Measurements from ENCODE around the gene SLF2.

Gene SLF2

DNA sequence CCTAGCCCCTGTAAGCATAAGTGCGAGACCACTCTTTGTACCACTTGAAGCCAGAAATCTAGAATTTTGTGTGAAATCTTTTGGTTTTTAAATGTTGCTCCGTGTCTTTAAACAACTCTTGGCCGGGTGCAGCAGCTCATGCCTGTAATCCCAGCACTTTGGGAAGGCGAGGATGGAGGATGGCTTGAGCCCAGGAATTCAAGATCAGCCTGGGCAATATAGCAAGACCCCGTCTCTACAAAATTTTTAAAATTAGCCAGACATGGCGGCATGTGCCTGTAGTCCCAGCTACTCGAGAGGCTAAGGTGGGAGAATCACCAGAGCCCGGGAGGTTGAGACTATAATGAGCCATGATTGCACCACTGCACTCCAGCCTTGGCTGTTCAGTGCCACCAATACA lies 4.4 kb upstream of the SLF2 start:
- TF ChIP-seq CTCF (IDR thresholded peaks at IDR 0.05; ENCODE audit: low read depth, low read length): no peak
- H3K4me3 ChIP-seq (replicated peaks in 1 of 2; ENCODE audit: low read depth in 2 of 2, low read length in 2 of 2): no peak overlapping the region
- no peak for DNase-seq (ENCODE audit: low read depth in 2 of 2)

- H3K4me3 ChIP-seq (replicated peaks in 1 of 2; ENCODE audit: low read depth in 2 of 2, low read length in 2 of 2): no peak overlapping the region
Observed at GRCh38 chr10:100909501-100910263, 3.1 kb upstream of the SLF2 start.

DNA sequence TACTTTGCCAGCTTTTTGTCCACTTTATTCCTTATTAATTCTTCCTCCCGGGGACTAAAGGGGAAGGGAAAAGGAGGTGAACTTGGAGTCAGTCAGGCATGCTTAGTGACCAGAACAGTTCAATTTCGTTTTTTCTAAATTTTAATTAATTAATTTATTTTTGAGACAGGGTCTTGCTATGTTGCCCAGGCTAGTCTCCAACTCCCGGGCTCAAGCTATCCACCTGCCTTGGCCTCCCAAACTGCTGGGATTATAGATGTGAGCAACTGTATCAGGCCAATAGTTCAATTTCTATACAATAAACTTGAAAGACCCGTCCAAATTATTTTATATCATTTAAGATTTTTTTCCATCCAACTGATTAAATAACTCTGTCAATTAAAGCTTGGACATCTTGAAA lies 1.3 kb upstream of the SLF2 start:
- no peak for DNase-seq (ENCODE audit: low read depth in 2 of 2)
- TF ChIP-seq CTCF (IDR thresholded peaks at IDR 0.05; ENCODE audit: low read depth, low read length): no peak
- no peak overlapping the region for H3K4me3 ChIP-seq (replicated peaks in 1 of 2; ENCODE audit: low read depth in 2 of 2, low read length in 2 of 2)

More at GRCh38 chr10:100909501-100910263, 3.1 kb upstream of the SLF2 start:
- no peak for TF ChIP-seq CTCF (IDR thresholded peaks at IDR 0.05; ENCODE audit: low read depth, low read length)
- peak in 1 of 2 donors; percentile 46 for DNase-seq (ENCODE audit: low read depth in 2 of 2)

- peak in 1 of 2 donors; percentile 71 for DNase-seq (ENCODE audit: low read depth in 2 of 2)
- TF ChIP-seq CTCF (IDR thresholded peaks at IDR 0.05; ENCODE audit: low read depth, low read length): no peak
Observed at GRCh38 chr10:100912013-100912604, 654 bp upstream of the SLF2 start.

GRCh38 chr10:100913470-100913865 lies 705 bp downstream of the SLF2 start:
- peak overlapping the region; percentile 98 to 100 for H3K4me3 ChIP-seq (replicated peaks in 1 of 2; ENCODE audit: low read depth in 2 of 2, low read length in 2 of 2)
- DNase-seq (ENCODE audit: low read depth in 2 of 2): no peak
- TF ChIP-seq CTCF (IDR thresholded peaks at IDR 0.05; ENCODE audit: low read depth, low read length): no peak

More at GRCh38 chr10:100912013-100912604, 654 bp upstream of the SLF2 start:
- H3K4me3 ChIP-seq (replicated peaks in 1 of 2; ENCODE audit: low read depth in 2 of 2, low read length in 2 of 2): peak overlapping the region; percentile 33 to 53

GRCh38 chr10:100917071-100917470 lies 4.3 kb downstream of the SLF2 start:
- TF ChIP-seq CTCF (IDR thresholded peaks at IDR 0.05; ENCODE audit: low read depth, low read length): no peak
- DNase-seq (ENCODE audit: low read depth in 2 of 2): no peak
- no peak overlapping the region for H3K4me3 ChIP-seq (replicated peaks in 1 of 2; ENCODE audit: low read depth in 2 of 2, low read length in 2 of 2)

All from cardiac fibroblast (primary cell).